22Rv1 (cell line): ENCODE data around the gene SUGCT.

Experiments
- CTCF ChIP-seq: fragments of 450-650 bp; IDR thresholded peaks from 2 replicates; pipeline ENCODE4 v1.5.1; 2017; ENCODE audit warnings: mild to moderate bottlenecking
- ZFX ChIP-seq: fragments of 450-650 bp; IDR thresholded peaks from 2 replicates; pipeline ENCODE4 v1.6.1; 2017; ENCODE audit warnings: antibody characterized with exemption, borderline replicate concordance

GRCh38 chr7:40354711-40355110, 219.9 kb downstream of the SUGCT start:
- no peak for TF ChIP-seq CTCF
- TF ChIP-seq ZFX, result no peak
